H1 (cell line): Measurements from ENCODE around the gene TBC1D32. TPM values are rescaled to one million over a fixed set of nuclear protein-coding genes. Genes with fewer than 3 reads are reported as not detected.

Experiments used
- CTCF ChIA-PET: fragments of 300-600 bp; sonication (Branson Sonifier 250); formaldehyde crosslinking; loops from one replicate; lab custom pipeline; 2021; ENCODE audit not compliant: partially characterized antibody; lab: Charles Lee
- POLR2A ChIA-PET: fragments of 300-600 bp; sonication (Branson Sonifier 250); formaldehyde crosslinking; loops from one replicate; lab custom pipeline; 2021; ENCODE audit warnings: inconsistent platforms; ENCODE audit not compliant: partially characterized antibody; lab: Charles Lee
- DNase-seq, 2 experiments: peaks; one replicate each; pipeline versions ENCODE4 v3.0.0 to v3.0.0-alpha.2; 2010 to 2022; ENCODE audit warnings: low spot score in 2 of 2, low read depth in 1 of 2, mixed read lengths in 1 of 2
- FAIRE-seq: peaks from 2 replicates; lab custom pipeline; 2011; peaks lifted over from hg19 to GRCh38; lab: Jason Lieb, UNC
- H2AFZ ChIP-seq: 2 replicates; pipeline ENCODE4 v1.8.1; 2012; ENCODE audit warnings: low read length, inconsistent platforms
- H2AK5ac ChIP-seq: 2 replicates; pipeline ENCODE4 v1.6.1; 2013; ENCODE audit warnings: low read depth, low read length
- H2BK120ac ChIP-seq: replicated peaks from 2 replicates; pipeline ENCODE3; 2013; ENCODE audit warnings: low read depth, low read length, inconsistent platforms
- H2BK12ac ChIP-seq: 2 replicates; pipeline ENCODE4 v1.6.1; 2013; ENCODE audit warnings: low read depth, low read length
- H2BK15ac ChIP-seq: 2 replicates; pipeline ENCODE4 v1.6.1; 2013; ENCODE audit warnings: low read length
- H2BK20ac ChIP-seq: 2 replicates; pipeline ENCODE4 v1.6.1; 2013; ENCODE audit warnings: low read length
- H2BK5ac ChIP-seq: 2 replicates; pipeline ENCODE4 v1.6.1; 2013; ENCODE audit warnings: low read depth, low read length
- H3K14ac ChIP-seq: 2 replicates; pipeline ENCODE4 v1.6.1; 2013; ENCODE audit warnings: inconsistent platforms; ENCODE audit not compliant: insufficient read length
- H3K18ac ChIP-seq: 2 replicates; pipeline ENCODE4 v1.6.1; 2013; ENCODE audit warnings: low read length; ENCODE audit errors: extremely low read depth
- H3K23ac ChIP-seq: 2 replicates; pipeline ENCODE4 v1.6.1; 2013; ENCODE audit warnings: inconsistent platforms; ENCODE audit not compliant: insufficient read length
- H3K23me2 ChIP-seq: 2 replicates; pipeline ENCODE4 v1.6.1; 2013; ENCODE audit warnings: low read depth, low read length
- H3K27ac ChIP-seq: 2 replicates; pipeline ENCODE4 v1.6.1; 2011; ENCODE audit warnings: low read depth, low read length, inconsistent platforms
- H3K27me3 ChIP-seq, 4 experiments: replicated peaks in 1 of 4; 1 replicate in 1 of 4; 2 replicates in 3 of 4; pipeline versions ENCODE4 v1.6.1 to v1.8.1; 2011 to 2013; ENCODE audit warnings: low read length in 3 of 4, mild to moderate bottlenecking in 3 of 4, inconsistent platforms in 2 of 4, mixed read lengths in 2 of 4, moderate library complexity in 1 of 4; ENCODE audit not compliant: control insufficient read depth in 3 of 4, insufficient read depth in 3 of 4; ENCODE audit errors: extremely low read depth in 1 of 4
- H3K36me3 ChIP-seq, 4 experiments: 2 replicates each; pipeline versions ENCODE4 v1.6.1 to v1.8.1; 2011 to 2013; ENCODE audit warnings: mild to moderate bottlenecking in 4 of 4, low read length in 3 of 4, moderate library complexity in 2 of 4, control low read depth in 1 of 4, inconsistent platforms in 1 of 4; ENCODE audit not compliant: insufficient read depth in 4 of 4, control insufficient read depth in 2 of 4
- H3K4ac ChIP-seq: replicated peaks from 2 replicates; pipeline ENCODE3; 2013; ENCODE audit warnings: low read length, low read depth, mixed read lengths, inconsistent platforms; ENCODE audit not compliant: insufficient read length
- H3K4me1 ChIP-seq, 4 experiments: replicated peaks in 1 of 4; 1 replicate in 1 of 4; 2 replicates in 3 of 4; pipeline versions ENCODE4 v1.6.1 to v1.8.1; 2011 to 2013; ENCODE audit warnings: low read length in 3 of 4, inconsistent platforms in 2 of 4, mixed read lengths in 1 of 4; ENCODE audit not compliant: insufficient read depth in 4 of 4, control insufficient read depth in 3 of 4
- H3K4me2 ChIP-seq, 2 experiments: 2 replicates each; pipeline versions ENCODE4 v1.6.1 to v1.8.1; 2011 to 2013; ENCODE audit warnings: low read depth in 2 of 2, low read length in 2 of 2, control low read depth in 1 of 2, inconsistent platforms in 1 of 2, mild to moderate bottlenecking in 1 of 2; ENCODE audit not compliant: insufficient read depth in 1 of 2
- H3K4me3 ChIP-seq, 4 experiments: fragments of 200-600, 300-600 bp in 1 of 4; sonication (generic), shearing (Covaris generic), sonication (Bioruptor Twin) in 1 of 4; 2 replicates each; pipeline versions ENCODE4 v1.5.1 to v1.8.1; 2011 to 2016; ENCODE audit warnings: low read length in 4 of 4, low read depth in 3 of 4, control low read depth in 2 of 4, inconsistent platforms in 2 of 4, mild to moderate bottlenecking in 2 of 4, mixed read lengths in 1 of 4, moderate library complexity in 1 of 4; ENCODE audit not compliant: insufficient read depth in 2 of 4; ENCODE audit errors: extremely low read depth in 1 of 4
- H3K56ac ChIP-seq: replicated peaks from 2 replicates; pipeline ENCODE3; 2013; ENCODE audit warnings: low read depth, mild to moderate bottlenecking, mixed read lengths, low read length, inconsistent platforms; ENCODE audit not compliant: insufficient read length
- H3K79me1 ChIP-seq: 2 replicates; pipeline ENCODE4 v1.6.1; 2013; ENCODE audit warnings: low read depth, low read length, control low read depth
- H3K79me2 ChIP-seq, 2 experiments: 2 replicates each; pipeline versions ENCODE4 v1.6.1 to v1.8.1; 2012 to 2013; ENCODE audit warnings: low read length in 2 of 2, mild to moderate bottlenecking in 2 of 2, inconsistent platforms in 1 of 2; ENCODE audit not compliant: insufficient read depth in 2 of 2, control insufficient read depth in 1 of 2
- H3K9ac ChIP-seq, 4 experiments: replicated peaks in 1 of 4; 1 replicate in 1 of 4; 2 replicates in 3 of 4; pipeline versions ENCODE4 v1.6.1 to v1.8.1; 2011 to 2013; ENCODE audit warnings: low read depth in 3 of 4, low read length in 3 of 4, control low read depth in 2 of 4, mild to moderate bottlenecking in 2 of 4, moderate library complexity in 2 of 4, inconsistent platforms in 1 of 4; ENCODE audit errors: extremely low read depth in 1 of 4
- H3K9me3 ChIP-seq, 2 experiments: 2 replicates each; pipeline versions ENCODE4 v1.6.1 to v1.8.1; 2012 to 2013; ENCODE audit warnings: mild to moderate bottlenecking in 2 of 2, moderate library complexity in 2 of 2, control low read depth in 1 of 2, inconsistent platforms in 1 of 2, low read depth in 1 of 2, low read length in 1 of 2, mixed read lengths in 1 of 2; ENCODE audit not compliant: insufficient read depth in 2 of 2
- H4K20me1 ChIP-seq, 2 experiments: replicated peaks in 1 of 2; 2 replicates each; pipeline versions ENCODE3 to v1.8.1; 2011 to 2013; ENCODE audit warnings: inconsistent platforms in 2 of 2, low read length in 2 of 2, mild to moderate bottlenecking in 1 of 2; ENCODE audit not compliant: insufficient read depth in 2 of 2, control insufficient read depth in 1 of 2
- H4K5ac ChIP-seq: 2 replicates; pipeline ENCODE4 v1.6.1; 2013; ENCODE audit warnings: low read length, low read depth, mixed read lengths, inconsistent platforms; ENCODE audit not compliant: insufficient read length
- H4K8ac ChIP-seq: 2 replicates; pipeline ENCODE4 v1.8.0; 2013; ENCODE audit warnings: mild to moderate bottlenecking, moderate library complexity, low read length, inconsistent platforms; ENCODE audit not compliant: insufficient read depth; ENCODE audit errors: extremely low read depth
- H4K91ac ChIP-seq: replicated peaks from 2 replicates; pipeline ENCODE3; 2013; ENCODE audit warnings: low read length, mixed read lengths, inconsistent platforms; ENCODE audit not compliant: insufficient read length
- JUND ChIP-seq: IDR thresholded peaks from 2 replicates; pipeline ENCODE4 v1.6.1; 2011; ENCODE audit warnings: mild to moderate bottlenecking, improper control_type of control experiment, low read length
- MAFK ChIP-seq: IDR thresholded peaks from 2 replicates; pipeline ENCODE4 v1.6.1; 2012; ENCODE audit warnings: low read depth, mild to moderate bottlenecking, improper control_type of control experiment, low read length
- RXRA ChIP-seq: IDR thresholded peaks from 2 replicates; pipeline ENCODE4 v1.6.1; 2011; ENCODE audit warnings: low read depth, mild to moderate bottlenecking, low read length, moderate library complexity; ENCODE audit not compliant: insufficient read depth
- SP2 ChIP-seq: IDR thresholded peaks from 2 replicates; pipeline ENCODE4 v1.6.1; 2012; ENCODE audit warnings: mild to moderate bottlenecking, low read length, inconsistent platforms
- WGBS, 2 experiments: shearing (Covaris generic) in 1 of 2; methylation state at CpG; one replicate each; pipeline versions ENCODE4 v1.1.6 to v1.1.7; 2013 to 2015; ENCODE audit warnings: low lambda C conversion rate in 2 of 2, mixed read lengths in 2 of 2, inconsistent platforms in 1 of 2, low coverage in 1 of 2, missing lambda C conversion rate in 1 of 2; ENCODE audit not compliant: insufficient replicate concordance in 2 of 2, insufficient coverage in 1 of 2, insufficient read length in 1 of 2; ENCODE audit errors: extremely low coverage in 1 of 2, missing lambda C conversion rate in 1 of 2; 5-methylcytosine and 5-hydroxymethylcytosine counted together
- polyA plus RNA-seq, 7 experiments: library from polyadenylated mRNA; depleted of rRNA in 3 of 7; stranded (reverse) in 5 of 7; unstranded in 2 of 7; fragments of >200 nt in 5 of 7; fragments of 200-250 nt in 2 of 7; gene quantifications; 1 replicate in 5 of 7; 2 replicates in 1 of 7; 4 replicates in 1 of 7; pipeline versions ENCODE4 v1.2.1 to v1.2.3, GENCODE V29; 2011 to 2013; ENCODE audit warnings: missing spikeins in 2 of 7, mixed read lengths in 2 of 7
- total RNA-seq: library from RNA; stranded (reverse); fragmentation: NEBNext Ultra II Directional; extraction: Animal tissue kit (Norgen Biotek cat#: 25700); gene quantifications from 2 replicates; pipeline ENCODE4 v1.2.1, GENCODE V29; 2021

Gene TBC1D32
- total and polyA plus RNA-seq, 2 of the 8 experiments (the other 6 are each of a cell fraction or from before 2014, with no cell fraction given), result 5.3 to 7.1 TPM

- ChIA-PET CTCF (interaction anchor here (0.6 kb wide), 1 partner anchor 136 kb away, joined by 3 read pairs; no protein-coding TSS in a partner anchor), POLR2A (no interaction called here)
- H2BK15ac ChIP-seq, result no peak overlapping the region
- no peak overlapping the region for H4K8ac ChIP-seq
- H3K23ac ChIP-seq, result no peak overlapping the region
- no peak overlapping the region for H2AFZ ChIP-seq
- DNase-seq, result no peak
- no peak overlapping the region for H3K14ac ChIP-seq
- H3K9me3 ChIP-seq, result no peaks in the 10 kb centered on the region
- no peak overlapping the region for H2BK120ac ChIP-seq
- H3K79me1 ChIP-seq, result no peaks in the 10 kb centered on the region
- no peak overlapping the region for H3K4me3 ChIP-seq
- no peak overlapping the region for H2BK20ac ChIP-seq
- H3K23me2 ChIP-seq, result peaks cover 4% of the 10 kb centered on the region; the same call in 1 of the 2 replicates
- no peak overlapping the region for H3K9ac ChIP-seq
- H2BK12ac ChIP-seq, result no peak overlapping the region
- no peak overlapping the region for H2BK5ac ChIP-seq
- H3K27ac ChIP-seq, result no peak overlapping the region
- TF ChIP-seq RXRA (no peak), MAFK (no peak), JUND (no peak), SP2 (no peak)
- no peak overlapping the region for H3K4me2 ChIP-seq
- H3K27me3 ChIP-seq, result no peaks in the 10 kb centered on the region
- no peak overlapping the region for H2AK5ac ChIP-seq
- peaks cover 0 to 3% (median 0%) of the 10 kb centered on the region in 4 experiments; a peak in 1 of 7 replicates for H3K4me1 ChIP-seq
- no peak overlapping the region for H3K56ac ChIP-seq
- no peaks in the 10 kb centered on the region for H4K20me1 ChIP-seq
- no peaks in the 10 kb centered on the region for H3K36me3 ChIP-seq
- no peaks in the 10 kb centered on the region for H3K79me2 ChIP-seq
- H3K4ac ChIP-seq, result no peak overlapping the region
- FAIRE-seq, result no peak
- WGBS, 2 experiments, result 94% methylated on average over 1 of the region's 1 CpG; no CpG with 5 or more reads in 1 of the 2 experiments
- H3K18ac ChIP-seq, result no peak overlapping the region
- H4K5ac ChIP-seq, result no peak overlapping the region
- no peak overlapping the region for H4K91ac ChIP-seq
Measured at GRCh38 chr6:121187833-121188200, 146.5 kb downstream of the TBC1D32 start.
